H1 (cell line): Measurements from ENCODE around the gene CLDN6. TPM values are rescaled to one million over a fixed set of nuclear protein-coding genes. Genes with fewer than 3 reads are reported as not detected.
"Not testable (repeated sequence)": the region's sequence is repeated elsewhere in the genome, so short reads cannot be mapped to it uniquely, and the experiment has no call there.

ENCODE experiments used
- CTCF ChIA-PET: fragments of 300-600 bp; sonication (Branson Sonifier 250); formaldehyde crosslinking; loops from one replicate; lab custom pipeline; 2021; ENCODE audit not compliant: partially characterized antibody; lab: Charles Lee
- POLR2A ChIA-PET: fragments of 300-600 bp; sonication (Branson Sonifier 250); formaldehyde crosslinking; loops from one replicate; lab custom pipeline; 2021; ENCODE audit warnings: inconsistent platforms; ENCODE audit not compliant: partially characterized antibody; lab: Charles Lee
- DNase-seq, 2 experiments: peaks; one replicate each; pipeline versions ENCODE4 v3.0.0 to v3.0.0-alpha.2; 2010 to 2022; ENCODE audit warnings: low spot score in 2 of 2, low read depth in 1 of 2, mixed read lengths in 1 of 2
- FAIRE-seq: peaks from 2 replicates; lab custom pipeline; 2011; peaks lifted over from hg19 to GRCh38; lab: Jason Lieb, UNC
- H2AFZ ChIP-seq: 2 replicates; pipeline ENCODE4 v1.8.1; 2012; ENCODE audit warnings: low read length, inconsistent platforms
- H2AK5ac ChIP-seq: 2 replicates; pipeline ENCODE4 v1.6.1; 2013; ENCODE audit warnings: low read depth, low read length
- H2BK120ac ChIP-seq: replicated peaks from 2 replicates; pipeline ENCODE3; 2013; ENCODE audit warnings: low read depth, low read length, inconsistent platforms
- H2BK12ac ChIP-seq: 2 replicates; pipeline ENCODE4 v1.6.1; 2013; ENCODE audit warnings: low read depth, low read length
- H2BK15ac ChIP-seq: 2 replicates; pipeline ENCODE4 v1.6.1; 2013; ENCODE audit warnings: low read length
- H2BK20ac ChIP-seq: 2 replicates; pipeline ENCODE4 v1.6.1; 2013; ENCODE audit warnings: low read length
- H2BK5ac ChIP-seq: 2 replicates; pipeline ENCODE4 v1.6.1; 2013; ENCODE audit warnings: low read depth, low read length
- H3K14ac ChIP-seq: 2 replicates; pipeline ENCODE4 v1.6.1; 2013; ENCODE audit warnings: inconsistent platforms; ENCODE audit not compliant: insufficient read length
- H3K18ac ChIP-seq: 2 replicates; pipeline ENCODE4 v1.6.1; 2013; ENCODE audit warnings: low read length; ENCODE audit errors: extremely low read depth
- H3K23ac ChIP-seq: 2 replicates; pipeline ENCODE4 v1.6.1; 2013; ENCODE audit warnings: inconsistent platforms; ENCODE audit not compliant: insufficient read length
- H3K23me2 ChIP-seq: 2 replicates; pipeline ENCODE4 v1.6.1; 2013; ENCODE audit warnings: low read depth, low read length
- H3K27ac ChIP-seq: 2 replicates; pipeline ENCODE4 v1.6.1; 2011; ENCODE audit warnings: low read depth, low read length, inconsistent platforms
- H3K27me3 ChIP-seq, 4 experiments: replicated peaks in 1 of 4; 1 replicate in 1 of 4; 2 replicates in 3 of 4; pipeline versions ENCODE4 v1.6.1 to v1.8.1; 2011 to 2013; ENCODE audit warnings: low read length in 3 of 4, mild to moderate bottlenecking in 3 of 4, inconsistent platforms in 2 of 4, mixed read lengths in 2 of 4, moderate library complexity in 1 of 4; ENCODE audit not compliant: control insufficient read depth in 3 of 4, insufficient read depth in 3 of 4; ENCODE audit errors: extremely low read depth in 1 of 4
- H3K36me3 ChIP-seq, 4 experiments: 2 replicates each; pipeline versions ENCODE4 v1.6.1 to v1.8.1; 2011 to 2013; ENCODE audit warnings: mild to moderate bottlenecking in 4 of 4, low read length in 3 of 4, moderate library complexity in 2 of 4, control low read depth in 1 of 4, inconsistent platforms in 1 of 4; ENCODE audit not compliant: insufficient read depth in 4 of 4, control insufficient read depth in 2 of 4
- H3K4ac ChIP-seq: replicated peaks from 2 replicates; pipeline ENCODE3; 2013; ENCODE audit warnings: low read length, low read depth, mixed read lengths, inconsistent platforms; ENCODE audit not compliant: insufficient read length
- H3K4me1 ChIP-seq, 4 experiments: replicated peaks in 1 of 4; 1 replicate in 1 of 4; 2 replicates in 3 of 4; pipeline versions ENCODE4 v1.6.1 to v1.8.1; 2011 to 2013; ENCODE audit warnings: low read length in 3 of 4, inconsistent platforms in 2 of 4, mixed read lengths in 1 of 4; ENCODE audit not compliant: insufficient read depth in 4 of 4, control insufficient read depth in 3 of 4
- H3K4me2 ChIP-seq, 2 experiments: 2 replicates each; pipeline versions ENCODE4 v1.6.1 to v1.8.1; 2011 to 2013; ENCODE audit warnings: low read depth in 2 of 2, low read length in 2 of 2, control low read depth in 1 of 2, inconsistent platforms in 1 of 2, mild to moderate bottlenecking in 1 of 2; ENCODE audit not compliant: insufficient read depth in 1 of 2
- H3K4me3 ChIP-seq, 4 experiments: fragments of 200-600, 300-600 bp in 1 of 4; sonication (generic), shearing (Covaris generic), sonication (Bioruptor Twin) in 1 of 4; 2 replicates each; pipeline versions ENCODE4 v1.5.1 to v1.8.1; 2011 to 2016; ENCODE audit warnings: low read length in 4 of 4, low read depth in 3 of 4, control low read depth in 2 of 4, inconsistent platforms in 2 of 4, mild to moderate bottlenecking in 2 of 4, mixed read lengths in 1 of 4, moderate library complexity in 1 of 4; ENCODE audit not compliant: insufficient read depth in 2 of 4; ENCODE audit errors: extremely low read depth in 1 of 4
- H3K56ac ChIP-seq: replicated peaks from 2 replicates; pipeline ENCODE3; 2013; ENCODE audit warnings: low read depth, mild to moderate bottlenecking, mixed read lengths, low read length, inconsistent platforms; ENCODE audit not compliant: insufficient read length
- H3K79me1 ChIP-seq: 2 replicates; pipeline ENCODE4 v1.6.1; 2013; ENCODE audit warnings: low read depth, low read length, control low read depth
- H3K79me2 ChIP-seq, 2 experiments: 2 replicates each; pipeline versions ENCODE4 v1.6.1 to v1.8.1; 2012 to 2013; ENCODE audit warnings: low read length in 2 of 2, mild to moderate bottlenecking in 2 of 2, inconsistent platforms in 1 of 2; ENCODE audit not compliant: insufficient read depth in 2 of 2, control insufficient read depth in 1 of 2
- H3K9ac ChIP-seq, 4 experiments: replicated peaks in 1 of 4; 1 replicate in 1 of 4; 2 replicates in 3 of 4; pipeline versions ENCODE4 v1.6.1 to v1.8.1; 2011 to 2013; ENCODE audit warnings: low read depth in 3 of 4, low read length in 3 of 4, control low read depth in 2 of 4, mild to moderate bottlenecking in 2 of 4, moderate library complexity in 2 of 4, inconsistent platforms in 1 of 4; ENCODE audit errors: extremely low read depth in 1 of 4
- H3K9me3 ChIP-seq, 2 experiments: 2 replicates each; pipeline versions ENCODE4 v1.6.1 to v1.8.1; 2012 to 2013; ENCODE audit warnings: mild to moderate bottlenecking in 2 of 2, moderate library complexity in 2 of 2, control low read depth in 1 of 2, inconsistent platforms in 1 of 2, low read depth in 1 of 2, low read length in 1 of 2, mixed read lengths in 1 of 2; ENCODE audit not compliant: insufficient read depth in 2 of 2
- H4K20me1 ChIP-seq, 2 experiments: replicated peaks in 1 of 2; 2 replicates each; pipeline versions ENCODE3 to v1.8.1; 2011 to 2013; ENCODE audit warnings: inconsistent platforms in 2 of 2, low read length in 2 of 2, mild to moderate bottlenecking in 1 of 2; ENCODE audit not compliant: insufficient read depth in 2 of 2, control insufficient read depth in 1 of 2
- H4K5ac ChIP-seq: 2 replicates; pipeline ENCODE4 v1.6.1; 2013; ENCODE audit warnings: low read length, low read depth, mixed read lengths, inconsistent platforms; ENCODE audit not compliant: insufficient read length
- H4K8ac ChIP-seq: 2 replicates; pipeline ENCODE4 v1.8.0; 2013; ENCODE audit warnings: mild to moderate bottlenecking, moderate library complexity, low read length, inconsistent platforms; ENCODE audit not compliant: insufficient read depth; ENCODE audit errors: extremely low read depth
- H4K91ac ChIP-seq: replicated peaks from 2 replicates; pipeline ENCODE3; 2013; ENCODE audit warnings: low read length, mixed read lengths, inconsistent platforms; ENCODE audit not compliant: insufficient read length
- WGBS, 2 experiments: shearing (Covaris generic) in 1 of 2; methylation state at CpG; one replicate each; pipeline versions ENCODE4 v1.1.6 to v1.1.7; 2013 to 2015; ENCODE audit warnings: low lambda C conversion rate in 2 of 2, mixed read lengths in 2 of 2, inconsistent platforms in 1 of 2, low coverage in 1 of 2, missing lambda C conversion rate in 1 of 2; ENCODE audit not compliant: insufficient replicate concordance in 2 of 2, insufficient coverage in 1 of 2, insufficient read length in 1 of 2; ENCODE audit errors: extremely low coverage in 1 of 2, missing lambda C conversion rate in 1 of 2; 5-methylcytosine and 5-hydroxymethylcytosine counted together
- polyA plus RNA-seq, 7 experiments: library from polyadenylated mRNA; depleted of rRNA in 3 of 7; stranded (reverse) in 5 of 7; unstranded in 2 of 7; fragments of >200 nt in 5 of 7; fragments of 200-250 nt in 2 of 7; gene quantifications; 1 replicate in 5 of 7; 2 replicates in 1 of 7; 4 replicates in 1 of 7; pipeline versions ENCODE4 v1.2.1 to v1.2.3, GENCODE V29; 2011 to 2013; ENCODE audit warnings: missing spikeins in 2 of 7, mixed read lengths in 2 of 7
- total RNA-seq: library from RNA; stranded (reverse); fragmentation: NEBNext Ultra II Directional; extraction: Animal tissue kit (Norgen Biotek cat#: 25700); gene quantifications from 2 replicates; pipeline ENCODE4 v1.2.1, GENCODE V29; 2021

The CLDN6 gene
- total and polyA plus RNA-seq, 2 of the 8 experiments (the other 6 are each of a cell fraction or from before 2014, with no cell fraction given), result 747 to 1,115 TPM

DNA sequence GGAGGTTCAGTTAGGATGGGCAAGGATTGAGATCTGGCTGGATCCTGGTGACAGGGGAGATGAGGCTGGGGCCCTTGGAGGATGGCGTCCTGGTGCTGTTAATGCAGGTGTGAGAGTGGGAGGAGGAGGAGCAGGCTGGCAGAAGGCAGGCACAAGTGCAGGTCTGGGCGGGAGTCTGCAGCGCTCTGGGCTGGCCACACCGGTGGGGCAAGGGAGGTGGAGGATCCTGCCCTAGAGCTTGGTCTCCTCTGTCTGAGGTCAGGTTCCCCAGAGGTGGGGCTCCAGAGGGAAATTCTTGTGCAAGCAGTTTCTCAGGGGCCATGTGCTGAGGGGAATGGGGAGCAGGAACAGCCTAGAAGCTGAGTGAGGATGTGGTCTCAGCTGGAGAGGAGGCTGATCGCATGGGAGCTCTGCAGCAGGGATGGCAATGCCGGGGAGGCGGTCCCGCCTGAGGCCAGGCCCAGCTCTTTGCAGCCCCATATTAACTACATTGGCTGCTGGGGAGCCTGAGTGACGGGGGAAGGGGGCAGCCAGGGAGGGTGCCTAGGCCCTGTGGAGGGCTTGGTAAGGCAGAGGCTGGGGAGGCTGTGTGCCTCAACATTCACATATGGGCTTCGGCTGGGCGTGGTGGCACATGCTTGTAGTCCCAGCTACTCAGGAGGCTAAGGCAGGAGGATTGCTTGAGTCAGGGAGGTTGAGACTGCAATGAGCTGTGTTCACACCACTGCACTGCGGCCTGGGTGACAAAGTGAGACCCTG, 34.8 kb upstream of the CLDN6 start:
- not testable (repeated sequence) for H3K36me3 ChIP-seq, H3K79me1 ChIP-seq, H3K4me1 ChIP-seq, H3K9ac ChIP-seq, H3K9me3 ChIP-seq, H2AK5ac ChIP-seq, H3K4me2 ChIP-seq, H4K8ac ChIP-seq, H3K4ac ChIP-seq, H3K18ac ChIP-seq, H3K23ac ChIP-seq, DNase-seq, H3K79me2 ChIP-seq, H3K27me3 ChIP-seq, H3K27ac ChIP-seq, H2BK20ac ChIP-seq, H3K4me3 ChIP-seq, H2BK12ac ChIP-seq, H4K5ac ChIP-seq, H2BK120ac ChIP-seq, H3K23me2 ChIP-seq, H3K14ac ChIP-seq, H3K56ac ChIP-seq, H2AFZ ChIP-seq, H2BK5ac ChIP-seq, H4K91ac ChIP-seq, H2BK15ac ChIP-seq
- peak; percentile 68 for FAIRE-seq
- CTCF ChIA-PET, result interaction anchor here (7.4 kb wide), 1 partner anchor 21 kb away, joined by 117 read pairs; no protein-coding TSS in a partner anchor
- POLR2A ChIA-PET, result interaction anchor here (1.4 to 6.1 kb wide), 3 partner anchors 14 to 83 kb away, joined by 3 to 94 read pairs (median 4); partner anchors contain the start of gene PAQR4
- peaks cover 7 to 21% of the 10 kb centered on the region in 2 experiments for H4K20me1 ChIP-seq
- 91% methylated on average over 11 of the region's 12 CpGs; no CpG with 5 or more reads in 1 of the 2 experiments for WGBS, 2 experiments
